GM12801 (cell line): ENCODE data around the gene SCGN.

Source experiments
- CTCF ChIP-seq: IDR thresholded peaks from one replicate; pipeline ENCODE4 v1.5.1; 2011; ENCODE audit warnings: control low read depth; ENCODE audit not compliant: insufficient read length; ENCODE audit errors: extremely low read depth

SCGN gene

GRCh38 chr6:25685251-25685650 lies 33.2 kb downstream of the SCGN start:
- no peak for TF ChIP-seq CTCF

- no peak for TF ChIP-seq CTCF
These were observed 33.9 kb downstream of the SCGN start for GRCh38 chr6:25685896-25686295.

GRCh38 chr6:25686856-25687255 lies 34.8 kb downstream of the SCGN start:
- TF ChIP-seq CTCF = no peak

- TF ChIP-seq CTCF = no peak
These were observed 38.0 kb downstream of the SCGN start for GRCh38 chr6:25689966-25690365.

GRCh38 chr6:25691894-25692293 lies 39.9 kb downstream of the SCGN start:
- no peak for TF ChIP-seq CTCF

GRCh38 chr6:25692472-25692871 lies 40.5 kb downstream of the SCGN start:
- no peak for TF ChIP-seq CTCF

GRCh38 chr6:25694366-25694765 lies 42.4 kb downstream of the SCGN start:
- TF ChIP-seq CTCF = no peak

GRCh38 chr6:25695671-25696070 lies 43.7 kb downstream of the SCGN start:
- no peak for TF ChIP-seq CTCF
